Colonic mucosa (tissue), 4 donors: ENCODE results near the gene STK39. TPM values are rescaled to one million over a fixed set of nuclear protein-coding genes. Genes with fewer than 3 reads are reported as not detected.

ENCODE experiments used
- DNase-seq: peaks from one replicate; pipeline ENCODE4 v3.0.0-alpha.2; 2020
- H3K27ac ChIP-seq: fragments of 200-600 bp; one replicate; pipeline ENCODE4 v1.8.0; 2021
- H3K27me3 ChIP-seq: fragments of 200-600 bp; one replicate; pipeline ENCODE4 v1.8.0; 2021
- H3K36me3 ChIP-seq: fragments of 200-600 bp; one replicate; pipeline ENCODE4 v1.8.0; 2021
- H3K4me1 ChIP-seq: fragments of 200-600 bp; one replicate; pipeline ENCODE4 v1.8.0; 2021; ENCODE audit warnings: mild to moderate bottlenecking
- H3K4me3 ChIP-seq: fragments of 200-600 bp; one replicate; pipeline ENCODE4 v1.8.0; 2021
- H3K9ac ChIP-seq, 2 donors: one replicate each; pipeline ENCODE4 v1.7.0; 2013; ENCODE audit warnings: control low read depth in 2 of 2, low read depth in 2 of 2, low read length in 2 of 2
- H3K9me3 ChIP-seq: fragments of 200-600 bp; one replicate; pipeline ENCODE4 v1.8.0; 2021
- CTCF ChIP-seq: fragments of 200-600 bp; IDR thresholded peaks from one replicate; pipeline ENCODE4 v1.8.0; 2022; ENCODE audit warnings: antibody characterized with exemption, mild to moderate bottlenecking
- intact Hi-C: fragments of 100-400 bp; cut with DNase I; formaldehyde crosslinking; loops from one replicate; pipeline ENCODE4 v1.14.1; 2022
- total RNA-seq, 2 donors: library from RNA; stranded (reverse); fragmentation: NEBNext Ultra II Directional in 1 of 2; extraction: Animal tissue kit (Norgen Biotek cat#: 25700) in 1 of 2; gene quantifications; one replicate each; pipeline ENCODE4 v1.2.1, GENCODE V29; 2021
- donor health status: healthy.
- donor health status: DM: no; HTN: no; CAD: no.
- donor health status: DM: no; HTN: no; CAD: no.

The STK39 gene
- total RNA-seq, 2 donors from 2014 or later: 35.9 to 41.2 TPM

- Histone ChIP-seq H3K4me3 (no peak overlapping the region), H3K27me3 (no peaks in the 10 kb centered on the region), H3K4me1 (no peaks in the 10 kb centered on the region), H3K36me3 (no peaks in the 10 kb centered on the region), H3K27ac (no peak overlapping the region), H3K9me3 (no peaks in the 10 kb centered on the region), H3K9ac (no peak overlapping the region)
- no peak for DNase-seq
- no peak for TF ChIP-seq CTCF
- intact Hi-C loops: no loop called here
Measured at GRCh38 chr2:167954495-167954894, 292.9 kb downstream of the STK39 start.

GRCh38 chr2:167953776-167954175 is 293.6 kb downstream of the STK39 start:
- Histone ChIP-seq H3K27ac (no peak overlapping the region), H3K4me1 (no peaks in the 10 kb centered on the region), H3K9ac (no peak overlapping the region), H3K9me3 (no peaks in the 10 kb centered on the region), H3K27me3 (no peaks in the 10 kb centered on the region), H3K36me3 (no peaks in the 10 kb centered on the region), H3K4me3 (no peak overlapping the region)
- DNase-seq: no peak
- intact Hi-C loops: no loop called here
- no peak for TF ChIP-seq CTCF

- no peaks in the 10 kb centered on the region for H3K36me3 ChIP-seq
- H3K27me3 ChIP-seq: no peaks in the 10 kb centered on the region
- no peaks in the 10 kb centered on the region for H3K9me3 ChIP-seq
- no peak for DNase-seq
- no peak overlapping the region for H3K27ac ChIP-seq
- no peaks in the 10 kb centered on the region for H3K4me1 ChIP-seq
- intact Hi-C loops: no loop called here
- no peak overlapping the region for H3K4me3 ChIP-seq
- TF ChIP-seq CTCF: no peak
- no peak overlapping the region for H3K9ac ChIP-seq
Measured at GRCh38 chr2:167950571-167950970, 296.8 kb downstream of the STK39 start.

- Histone ChIP-seq H3K4me3 (no peak overlapping the region), H3K9ac (no peak overlapping the region), H3K4me1 (no peaks in the 10 kb centered on the region), H3K27ac (no peak overlapping the region), H3K36me3 (no peaks in the 10 kb centered on the region), H3K9me3 (no peaks in the 10 kb centered on the region), H3K27me3 (no peaks in the 10 kb centered on the region)
- no peak for DNase-seq
- intact Hi-C loops: no loop called here
- no peak for TF ChIP-seq CTCF
Measured at GRCh38 chr2:167946441-167946841, 301.0 kb downstream of the STK39 start.

GRCh38 chr2:167945660-167946368 is 301.6 kb downstream of the STK39 start:
- intact Hi-C loops: no loop called here
- no peaks in the 10 kb centered on the region for H3K27me3 ChIP-seq
- no peaks in the 10 kb centered on the region for H3K9me3 ChIP-seq
- no peaks in the 10 kb centered on the region for H3K4me1 ChIP-seq
- no peak for TF ChIP-seq CTCF
- H3K4me3 ChIP-seq: no peak overlapping the region
- no peak overlapping the region for H3K27ac ChIP-seq
- no peaks in the 10 kb centered on the region for H3K36me3 ChIP-seq
- H3K9ac ChIP-seq: no peak overlapping the region
- DNase-seq: no peak
